ENCODE measurements around the gene ALX3.

The ALX3 gene

DNA sequence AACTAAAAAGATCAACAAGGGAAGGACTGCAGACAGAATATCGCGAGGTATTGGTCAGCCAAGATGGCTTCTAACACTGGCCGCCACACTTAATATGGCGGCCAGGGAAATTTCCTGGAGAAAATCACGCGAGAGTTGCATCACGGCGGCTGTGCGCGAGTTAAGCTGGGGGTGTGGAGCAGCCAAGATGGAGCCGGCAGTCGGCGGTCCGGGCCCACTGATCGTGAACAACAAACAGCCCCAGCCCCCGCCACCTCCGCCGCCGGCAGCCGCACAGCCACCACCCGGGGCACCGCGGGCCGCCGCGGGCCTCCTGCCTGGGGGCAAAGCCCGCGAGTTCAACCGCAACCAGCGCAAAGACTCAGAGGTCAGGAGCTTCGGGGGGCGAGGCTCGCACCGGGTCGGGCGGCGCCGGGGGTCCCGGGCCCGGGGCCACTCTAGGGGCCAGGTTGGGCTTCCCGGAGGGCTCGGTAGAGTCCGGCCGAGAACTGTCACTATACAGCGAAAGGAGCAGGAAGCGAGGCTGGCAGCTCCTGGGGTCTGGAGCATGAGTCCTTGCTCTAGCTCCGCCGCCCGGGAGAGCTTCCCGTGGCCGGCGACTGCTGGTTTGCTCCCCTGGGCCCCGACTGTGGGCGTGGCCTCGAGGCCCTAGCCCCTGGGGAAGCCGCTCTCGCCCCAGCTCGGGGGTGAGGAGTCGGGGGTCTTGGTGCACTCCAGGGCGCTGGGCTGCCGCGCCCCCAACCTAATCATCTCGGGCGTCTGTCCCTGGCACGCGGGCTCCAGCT lies 35.8 kb downstream of the ALX3 start, which contains the start of gene STRIP1:
STRIP1 (plus strand) TSS at position 174 of the 785 bp plus-strand sequence; CDS start at position 188, 14 bp downstream.
- TF ChIP-seq POLR2AphosphoS5 (IDR thresholded peaks at IDR 0.05; ENCODE audit: low read depth, low read length) (peak; percentile 91), FOXP2 (optimal IDR thresholded peaks at IDR 0.05; ENCODE audit: borderline replicate concordance, extremely low read depth, extremely low read length, insufficient read depth) (no peak), TAF1 (IDR thresholded peaks at IDR 0.05; ENCODE audit: borderline replicate concordance, insufficient read depth, low read length) (peak; percentile 97), SIN3A (IDR thresholded peaks at IDR 0.05; ENCODE audit: borderline replicate concordance, insufficient read depth, low read length) (peak; percentile 99)
- TF ChIP-seq, protein P1, sequence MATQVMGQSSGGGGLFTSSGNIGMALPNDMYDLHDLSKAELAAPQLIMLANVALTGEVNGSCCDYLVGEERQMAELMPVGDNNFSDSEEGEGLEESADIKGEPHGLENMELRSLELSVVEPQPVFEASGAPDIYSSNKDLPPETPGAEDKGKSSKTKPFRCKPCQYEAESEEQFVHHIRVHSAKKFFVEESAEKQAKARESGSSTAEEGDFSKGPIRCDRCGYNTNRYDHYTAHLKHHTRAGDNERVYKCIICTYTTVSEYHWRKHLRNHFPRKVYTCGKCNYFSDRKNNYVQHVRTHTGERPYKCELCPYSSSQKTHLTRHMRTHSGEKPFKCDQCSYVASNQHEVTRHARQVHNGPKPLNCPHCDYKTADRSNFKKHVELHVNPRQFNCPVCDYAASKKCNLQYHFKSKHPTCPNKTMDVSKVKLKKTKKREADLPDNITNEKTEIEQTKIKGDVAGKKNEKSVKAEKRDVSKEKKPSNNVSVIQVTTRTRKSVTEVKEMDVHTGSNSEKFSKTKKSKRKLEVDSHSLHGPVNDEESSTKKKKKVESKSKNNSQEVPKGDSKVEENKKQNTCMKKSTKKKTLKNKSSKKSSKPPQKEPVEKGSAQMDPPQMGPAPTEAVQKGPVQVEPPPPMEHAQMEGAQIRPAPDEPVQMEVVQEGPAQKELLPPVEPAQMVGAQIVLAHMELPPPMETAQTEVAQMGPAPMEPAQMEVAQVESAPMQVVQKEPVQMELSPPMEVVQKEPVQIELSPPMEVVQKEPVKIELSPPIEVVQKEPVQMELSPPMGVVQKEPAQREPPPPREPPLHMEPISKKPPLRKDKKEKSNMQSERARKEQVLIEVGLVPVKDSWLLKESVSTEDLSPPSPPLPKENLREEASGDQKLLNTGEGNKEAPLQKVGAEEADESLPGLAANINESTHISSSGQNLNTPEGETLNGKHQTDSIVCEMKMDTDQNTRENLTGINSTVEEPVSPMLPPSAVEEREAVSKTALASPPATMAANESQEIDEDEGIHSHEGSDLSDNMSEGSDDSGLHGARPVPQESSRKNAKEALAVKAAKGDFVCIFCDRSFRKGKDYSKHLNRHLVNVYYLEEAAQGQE (IDR thresholded peaks at IDR 0.05; ENCODE audit: insufficient read depth in 1 of 2, low read depth in 2 of 2, low read length in 2 of 2) = peak in 1 of 2 experiments; percentile 60; a peak in 1 of 4 replicates

DNA sequence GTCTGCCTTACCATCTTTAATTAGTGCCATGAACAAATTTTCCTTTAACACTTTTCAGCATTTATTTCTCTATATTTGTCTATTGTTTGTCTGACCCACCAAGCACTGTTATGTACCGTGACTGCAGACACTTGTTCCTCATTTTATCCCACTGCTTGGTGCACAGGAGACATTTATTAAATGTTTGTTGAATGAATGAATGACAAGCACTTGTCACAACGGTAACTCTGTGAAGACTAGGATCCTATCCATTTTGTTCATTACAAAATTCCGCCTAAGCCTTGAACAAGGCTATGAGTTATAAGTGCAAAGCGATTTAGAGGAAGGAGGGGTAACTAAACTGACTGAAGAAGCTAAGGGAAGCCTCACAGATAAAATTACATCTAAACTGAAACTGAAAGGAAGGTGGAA lies 36.4 kb downstream of the ALX3 start:
- TF ChIP-seq TAF1 (IDR thresholded peaks at IDR 0.05; ENCODE audit: borderline replicate concordance, insufficient read depth, low read length) = no peak
- TF ChIP-seq, protein P1 (IDR thresholded peaks at IDR 0.05; ENCODE audit: insufficient read depth in 1 of 2, low read depth in 2 of 2, low read length in 2 of 2) = no peak
- TF ChIP-seq SIN3A (IDR thresholded peaks at IDR 0.05; ENCODE audit: borderline replicate concordance, insufficient read depth, low read length) = no peak
- TF ChIP-seq FOXP2 (optimal IDR thresholded peaks at IDR 0.05; ENCODE audit: borderline replicate concordance, extremely low read depth, extremely low read length, insufficient read depth) = no peak
- no peak for TF ChIP-seq POLR2AphosphoS5 (IDR thresholded peaks at IDR 0.05; ENCODE audit: low read depth, low read length)

DNA sequence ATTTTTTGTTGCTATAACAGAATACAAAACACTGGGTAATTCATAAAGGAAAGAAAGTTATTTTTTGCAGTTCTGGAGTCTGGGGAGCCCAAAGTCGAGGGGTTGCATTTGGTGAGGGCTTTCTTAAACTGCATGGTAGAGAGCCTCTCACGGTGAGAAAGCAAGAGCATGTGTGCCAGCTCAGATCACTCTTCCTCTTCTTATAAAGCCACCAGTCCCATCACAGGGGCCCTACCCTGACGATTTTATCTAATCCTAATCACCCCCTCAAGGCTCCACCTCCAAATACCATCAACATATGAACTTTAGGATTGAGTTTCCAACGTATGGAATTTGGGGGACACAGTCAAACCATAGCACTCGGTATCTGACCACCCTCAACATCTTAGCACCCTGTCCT lies 37.1 kb downstream of the ALX3 start:
- TF ChIP-seq, protein P1 (IDR thresholded peaks at IDR 0.05; ENCODE audit: insufficient read depth in 1 of 2, low read depth in 2 of 2, low read length in 2 of 2) = no peak
- TF ChIP-seq FOXP2 (optimal IDR thresholded peaks at IDR 0.05; ENCODE audit: borderline replicate concordance, extremely low read depth, extremely low read length, insufficient read depth) = no peak
- no peak for TF ChIP-seq SIN3A (IDR thresholded peaks at IDR 0.05; ENCODE audit: borderline replicate concordance, insufficient read depth, low read length)
- no peak for TF ChIP-seq POLR2AphosphoS5 (IDR thresholded peaks at IDR 0.05; ENCODE audit: low read depth, low read length)

DNA sequence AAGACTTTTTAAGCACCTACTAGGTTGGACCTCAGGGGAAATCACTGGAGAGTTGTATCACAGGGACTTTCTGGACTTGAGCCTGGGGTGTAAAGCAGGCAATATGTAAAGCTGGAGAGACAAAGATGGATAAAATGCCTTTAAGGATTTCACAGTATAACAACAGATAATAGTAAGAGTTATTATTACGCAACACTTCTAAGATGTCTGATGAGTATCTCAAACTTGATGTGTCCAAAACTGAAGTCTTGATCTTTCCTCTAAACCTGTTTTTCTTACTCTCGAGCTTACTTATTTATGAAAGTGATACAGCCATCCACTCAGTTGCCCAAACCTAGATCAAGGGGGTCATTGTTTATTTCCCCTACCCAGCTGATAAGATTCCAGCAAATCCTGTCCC lies 38.1 kb downstream of the ALX3 start:
- no peak for TF ChIP-seq POLR2AphosphoS5 (IDR thresholded peaks at IDR 0.05; ENCODE audit: low read depth, low read length)
- no peak for TF ChIP-seq FOXP2 (optimal IDR thresholded peaks at IDR 0.05; ENCODE audit: borderline replicate concordance, extremely low read depth, extremely low read length, insufficient read depth)
- no peak for TF ChIP-seq TAF1 (IDR thresholded peaks at IDR 0.05; ENCODE audit: borderline replicate concordance, insufficient read depth, low read length)
- TF ChIP-seq, protein P1 (IDR thresholded peaks at IDR 0.05; ENCODE audit: insufficient read depth in 1 of 2, low read depth in 2 of 2, low read length in 2 of 2) = no peak
- TF ChIP-seq SIN3A (IDR thresholded peaks at IDR 0.05; ENCODE audit: borderline replicate concordance, insufficient read depth, low read length) = no peak

All from PFSK-1 (cell line).